Middle frontal gyrus (tissue), 1 donor: Measurements from ENCODE around the gene TIFAB.

Experiments
- DNase-seq: peaks from one replicate; pipeline ENCODE4 v3.0.0-alpha.2; 2015; ENCODE audit warnings: low spot score; ENCODE audit errors: extremely low spot score

The TIFAB gene

DNA sequence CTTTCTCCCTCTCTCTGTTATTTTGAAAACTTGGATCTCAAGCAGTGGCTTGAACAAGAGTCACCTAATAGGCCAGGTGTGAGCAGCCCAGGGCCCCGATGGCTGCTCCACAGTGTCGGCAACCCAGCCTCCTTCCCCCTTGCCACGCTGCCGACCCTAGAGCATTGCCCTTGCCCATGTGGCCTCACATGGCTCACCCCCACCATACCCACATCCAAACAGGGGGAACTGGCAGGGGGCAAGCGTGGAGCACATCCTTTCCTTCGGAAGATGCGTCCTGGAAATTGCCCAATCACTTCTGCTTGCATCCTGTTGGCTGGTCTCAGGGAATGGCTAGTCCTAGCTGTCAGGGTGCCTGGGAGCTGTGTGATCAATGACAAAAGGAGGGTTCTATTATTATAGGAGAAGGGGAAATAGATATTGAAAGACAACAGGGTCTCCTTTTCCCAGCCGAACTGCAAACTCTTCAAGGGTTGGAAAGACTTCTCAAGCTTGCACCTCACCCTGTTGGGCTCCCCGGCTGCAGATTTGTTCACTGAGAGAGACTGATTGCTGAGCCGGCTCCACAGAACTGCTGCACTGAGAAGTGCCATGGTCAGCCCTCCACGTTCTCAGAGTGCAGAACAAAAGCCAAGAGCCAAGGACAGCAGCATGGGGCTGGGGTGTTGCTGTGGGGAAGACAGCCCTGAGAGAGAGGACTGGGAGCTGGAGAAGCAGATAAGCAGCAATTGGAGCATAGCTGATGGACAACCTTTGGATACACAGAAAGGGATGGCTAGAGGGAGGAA is 8.3 kb upstream of the TIFAB start:
- DNase-seq = no peak

DNA sequence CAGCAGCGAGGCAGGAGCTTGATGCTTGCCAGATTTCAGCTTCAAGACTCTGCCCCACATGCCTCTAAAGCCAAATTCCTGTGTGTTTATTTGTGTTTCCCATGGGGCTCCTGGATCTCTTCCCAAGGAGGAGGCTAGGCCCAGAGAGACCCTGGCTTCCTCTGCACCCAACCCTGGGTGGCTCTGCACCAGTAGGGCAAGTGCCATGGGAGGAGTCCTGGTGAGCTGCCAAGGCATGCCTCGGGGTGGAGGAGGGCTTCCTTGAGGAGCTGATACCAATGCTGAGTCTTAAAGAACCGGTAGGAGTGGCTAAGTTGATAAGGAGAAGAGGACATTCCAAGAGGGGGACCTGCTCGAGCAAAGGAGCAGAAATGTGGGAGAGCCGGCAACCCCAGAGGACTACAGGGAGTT is 6.8 kb upstream of the TIFAB start:
- no peak for DNase-seq

DNA sequence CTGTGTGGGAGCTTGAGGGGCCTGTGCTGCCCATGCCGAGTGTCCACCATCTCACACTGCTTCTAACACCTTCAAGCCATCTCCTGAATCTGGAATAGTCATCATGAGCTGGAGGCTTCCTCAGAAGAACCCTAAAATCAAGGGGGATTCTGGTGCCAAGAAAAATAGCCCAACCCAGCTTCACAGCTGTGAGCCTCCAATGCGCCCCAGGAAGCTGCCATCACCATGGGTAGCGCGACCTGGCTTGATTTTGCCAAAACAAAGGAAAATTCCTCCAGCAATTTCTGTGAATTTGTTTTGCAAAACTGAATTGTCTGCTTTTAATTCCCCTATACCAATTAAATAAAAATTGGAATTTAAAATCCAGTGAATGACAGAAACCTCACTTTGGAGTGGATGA is 6.2 kb upstream of the TIFAB start:
- no peak for DNase-seq

DNA sequence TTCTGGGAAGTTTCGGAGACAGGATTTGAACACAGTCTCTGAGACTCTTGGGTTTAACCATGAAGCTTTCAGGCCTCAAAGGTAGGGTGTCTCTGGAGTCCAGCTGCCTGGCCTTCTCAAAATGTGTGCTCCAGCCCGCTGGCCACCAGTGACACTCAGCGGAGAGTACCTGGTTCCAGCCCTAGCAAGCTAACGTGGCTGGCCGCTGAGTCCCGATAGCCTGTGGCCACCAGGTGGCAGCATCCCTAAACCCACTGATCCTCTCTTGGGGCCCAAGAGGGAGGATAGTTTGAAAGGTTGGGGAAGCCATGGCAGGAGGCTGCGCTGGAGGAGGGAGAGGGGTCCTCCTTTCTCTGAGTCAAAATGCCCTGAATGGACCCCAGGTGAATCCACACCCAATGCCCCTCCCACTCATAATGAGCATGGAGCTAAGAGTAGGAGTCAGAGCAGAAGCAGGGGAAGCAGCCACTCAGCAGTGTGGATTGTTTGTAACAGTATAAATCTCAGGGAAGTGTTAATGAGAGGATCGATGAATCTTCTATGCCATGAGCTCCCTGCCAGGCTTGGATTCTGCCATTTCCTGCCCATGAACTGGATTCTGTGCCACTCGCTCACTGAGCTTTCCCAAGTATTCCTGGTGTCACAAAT is 5.4 kb upstream of the TIFAB start:
- DNase-seq = no peak

DNA sequence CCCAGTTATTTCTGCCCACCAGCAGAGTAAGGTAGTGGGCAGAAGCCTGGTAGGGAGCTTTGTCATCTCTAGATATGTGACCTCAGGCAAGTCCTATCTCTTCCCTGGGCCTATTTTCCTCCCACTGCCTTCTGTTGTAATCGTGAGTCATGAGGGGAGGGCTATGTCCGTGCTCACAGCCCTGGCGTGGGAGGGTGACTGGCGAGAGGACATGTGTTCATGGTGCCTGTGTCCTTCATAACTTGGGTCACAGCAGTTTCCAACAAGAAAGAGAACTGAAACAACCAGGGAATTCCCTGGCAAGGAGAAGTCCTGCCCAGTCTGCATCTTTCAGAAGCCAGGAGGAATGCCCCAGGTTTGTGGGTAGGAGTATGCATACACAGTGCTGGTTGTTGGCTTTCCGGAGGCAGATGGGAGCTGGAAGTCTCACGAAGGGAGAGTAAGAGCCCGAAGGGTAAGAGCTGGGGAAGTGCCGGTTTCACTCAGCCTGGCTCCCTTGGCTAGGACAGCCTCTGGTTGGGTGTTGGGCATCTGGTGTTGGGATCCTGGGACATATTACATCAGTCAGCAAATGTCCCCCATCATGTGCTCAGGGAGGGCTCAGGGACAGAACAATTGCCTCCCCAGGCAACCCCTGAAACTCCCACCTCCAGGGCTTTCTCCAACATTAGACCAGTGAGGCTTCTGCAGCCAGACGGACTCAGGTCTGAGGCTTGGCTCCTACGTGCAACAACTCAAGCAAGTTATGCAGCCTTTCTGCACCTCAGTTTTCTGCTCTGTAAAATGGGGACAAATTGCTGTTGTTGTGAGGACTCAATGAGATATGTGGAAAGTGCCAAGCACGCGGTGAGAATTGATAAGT is 4.3 kb upstream of the TIFAB start:
- no peak for DNase-seq

DNA sequence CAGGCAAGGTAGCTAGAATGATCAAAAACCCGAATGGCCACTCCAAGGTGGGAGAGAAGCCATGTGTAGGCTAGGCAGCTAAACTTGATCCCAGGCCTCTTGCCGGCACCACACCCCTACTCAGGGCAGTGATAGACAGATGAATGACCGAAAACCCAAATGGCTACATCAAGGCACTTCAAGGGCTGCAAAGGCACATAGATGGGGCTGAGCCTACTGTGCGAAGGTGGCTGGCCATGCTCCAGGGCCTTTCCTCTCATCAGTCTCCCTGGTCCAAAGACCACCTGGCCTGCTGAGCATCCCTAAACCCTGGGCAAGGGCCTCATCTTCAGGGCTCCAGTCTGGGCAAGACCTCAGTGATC is 3.7 kb upstream of the TIFAB start:
- DNase-seq = no peak

DNA sequence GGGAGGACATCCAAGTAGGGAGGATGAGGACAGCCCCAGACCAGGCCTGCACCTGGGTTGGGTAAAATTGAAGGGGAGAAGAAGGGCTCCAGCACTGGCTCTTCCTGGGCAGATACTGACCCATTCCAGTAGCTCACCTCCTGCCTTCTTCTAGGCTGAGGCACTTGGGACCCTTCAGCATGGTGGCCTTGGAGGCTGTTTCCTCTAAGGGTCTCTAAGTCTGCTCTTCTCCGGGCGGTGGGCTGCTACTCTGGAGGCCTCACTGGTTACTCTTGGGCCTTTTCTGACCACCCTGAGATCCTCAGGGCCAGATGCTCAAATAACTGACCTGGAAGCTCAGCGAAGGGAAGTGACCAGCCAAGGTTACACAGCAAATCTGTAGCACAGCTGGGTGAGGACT is 2.8 kb upstream of the TIFAB start:
- DNase-seq = no peak

DNA sequence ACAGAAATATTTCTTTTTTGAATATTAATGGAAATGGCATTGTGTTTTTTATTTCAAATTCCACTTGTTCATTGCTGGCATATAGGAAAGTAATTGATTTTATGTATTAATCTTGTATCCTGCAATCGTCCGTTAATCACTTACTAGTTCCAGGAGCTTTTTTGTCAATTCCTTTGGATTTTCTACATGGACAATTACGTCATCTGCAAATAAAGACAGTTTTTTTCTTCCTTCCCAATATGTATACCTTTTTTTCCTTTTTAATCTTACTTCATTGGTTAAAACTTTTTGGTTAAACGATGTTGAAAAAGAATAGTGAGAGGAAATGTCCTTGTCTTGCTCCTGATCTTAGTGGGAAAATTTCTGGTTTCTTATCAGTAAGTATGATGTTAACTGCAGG is 1.5 kb upstream of the TIFAB start:
- DNase-seq = no peak

DNA sequence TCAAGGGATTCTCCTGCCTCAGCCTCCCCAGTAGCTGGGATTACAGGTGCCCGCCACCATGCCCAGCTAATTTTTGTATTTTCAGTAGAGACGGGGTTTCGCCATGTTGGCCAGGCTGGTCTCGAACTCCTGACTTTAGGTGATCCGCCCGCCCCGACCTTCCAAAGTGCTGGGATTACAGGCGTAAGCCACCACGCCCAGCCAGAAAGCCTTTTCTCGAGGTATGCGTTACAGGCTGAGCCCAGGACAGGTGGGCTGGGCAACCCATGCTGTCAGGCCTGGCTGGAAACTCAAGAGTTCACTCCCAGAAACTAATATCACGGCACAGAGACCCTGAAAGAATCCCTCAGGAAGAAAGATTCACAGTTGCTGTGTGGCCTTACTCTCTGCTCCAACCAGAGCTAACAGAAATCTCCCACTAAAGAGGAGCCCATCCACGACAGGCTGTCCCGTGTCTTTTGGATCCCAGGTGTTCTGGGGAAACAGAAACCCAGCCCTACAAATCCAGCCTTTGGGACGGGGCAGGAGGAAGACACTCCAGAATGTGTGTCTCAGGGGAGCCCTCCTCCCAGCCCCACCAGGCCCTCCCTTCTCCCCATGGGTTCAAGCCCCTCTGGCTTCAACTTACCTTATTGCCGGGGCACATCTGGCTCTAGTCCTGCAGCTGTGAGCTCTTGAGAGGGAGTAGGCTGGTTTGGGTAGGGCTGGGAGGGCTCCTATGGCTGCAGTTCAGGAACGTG is 400 bp downstream of the TIFAB start:
- DNase-seq = no peak

DNA sequence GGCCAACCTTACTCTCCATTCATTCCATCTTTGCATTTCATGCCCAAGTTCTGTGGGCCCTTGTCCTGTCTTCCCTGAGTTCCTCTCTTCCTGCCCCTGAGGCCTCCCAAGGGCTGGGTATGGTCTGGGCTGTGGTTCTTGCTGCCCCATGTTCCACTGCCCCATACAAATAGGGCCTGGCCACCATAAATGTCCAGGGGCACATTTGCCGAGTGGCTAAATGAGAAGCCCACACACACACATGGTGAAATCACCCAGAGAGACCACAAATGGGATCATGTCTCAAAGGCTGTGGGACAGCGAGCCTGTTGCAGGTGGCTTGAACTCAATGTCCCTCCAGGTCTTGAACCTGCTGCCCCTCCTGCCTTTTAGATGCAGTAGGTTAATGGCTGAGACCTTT is 1.2 kb downstream of the TIFAB start:
- no peak for DNase-seq

DNA sequence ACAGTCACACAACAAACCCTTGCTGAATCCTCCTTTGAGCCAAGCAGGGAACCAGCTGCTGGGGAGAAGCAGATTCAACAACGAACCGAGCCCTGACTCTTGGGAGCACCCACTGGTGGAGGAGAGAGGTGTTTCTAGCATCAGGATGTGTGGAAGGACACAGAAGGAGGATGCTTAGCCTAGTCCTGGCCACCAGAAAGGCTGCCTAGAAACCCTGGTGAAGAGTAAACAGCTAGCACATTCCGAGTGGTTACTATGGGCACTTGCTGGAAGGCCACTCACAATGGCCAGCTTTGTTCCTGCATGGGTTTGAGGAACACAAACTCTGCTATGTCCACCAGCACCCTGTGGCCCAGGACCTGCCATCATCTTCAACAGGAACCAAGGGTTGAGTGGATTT is 1.8 kb downstream of the TIFAB start:
- no peak for DNase-seq

DNA sequence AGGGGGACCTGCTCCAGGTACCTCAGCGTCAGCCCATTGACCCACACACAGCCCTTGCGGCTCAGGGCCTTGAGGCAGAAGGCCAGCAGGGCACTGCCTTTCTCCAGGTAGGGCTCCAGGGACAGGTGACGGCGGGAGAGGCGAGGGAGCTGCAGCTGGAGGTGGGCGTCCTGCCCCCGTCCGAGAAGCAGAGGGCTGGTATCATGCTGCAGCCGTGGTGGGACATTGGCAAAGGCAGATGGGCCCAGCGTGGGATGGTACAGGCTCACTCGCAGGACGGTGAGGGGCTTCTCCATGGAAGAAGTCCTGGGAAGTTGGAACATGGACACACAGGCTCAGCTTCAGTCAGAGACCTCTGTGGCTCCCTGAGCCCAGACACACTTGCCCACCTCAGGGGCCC is 2.5 kb downstream of the TIFAB start:
- no peak for DNase-seq

DNA sequence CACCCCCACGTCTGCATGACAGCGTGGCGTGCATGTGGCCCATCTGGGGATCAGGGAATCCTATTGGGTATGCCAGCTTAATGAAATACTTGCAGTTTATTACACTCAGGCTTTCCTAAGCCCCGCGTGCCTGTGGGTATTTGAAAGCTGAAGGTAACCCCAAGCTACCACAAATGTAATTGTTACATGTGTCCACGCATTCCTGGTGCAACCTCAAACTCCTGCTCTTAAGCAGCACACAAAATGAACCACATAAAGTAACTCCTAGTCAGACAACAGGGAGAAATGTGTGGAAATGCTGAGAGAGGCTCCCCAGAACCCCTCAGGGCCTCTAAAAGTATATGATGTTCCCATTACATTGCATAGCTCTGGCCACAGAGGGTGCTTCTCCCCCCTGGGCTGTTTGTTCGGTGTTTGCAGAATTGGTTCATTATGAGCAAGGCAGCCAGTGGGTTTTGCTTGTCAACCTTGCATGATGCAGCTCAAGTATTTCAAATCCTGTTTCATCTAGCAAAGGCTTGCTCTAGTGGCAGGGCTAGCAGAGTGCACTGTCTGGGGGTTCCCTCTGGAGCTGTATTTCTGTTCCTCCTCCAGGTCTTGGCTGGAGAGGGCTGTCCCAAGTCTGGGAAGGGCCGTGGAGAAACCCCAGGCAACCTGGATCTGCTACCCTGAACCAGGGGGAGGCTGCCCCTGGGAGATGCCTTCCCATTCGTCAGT is 3.2 kb downstream of the TIFAB start:
- DNase-seq = no peak

DNA sequence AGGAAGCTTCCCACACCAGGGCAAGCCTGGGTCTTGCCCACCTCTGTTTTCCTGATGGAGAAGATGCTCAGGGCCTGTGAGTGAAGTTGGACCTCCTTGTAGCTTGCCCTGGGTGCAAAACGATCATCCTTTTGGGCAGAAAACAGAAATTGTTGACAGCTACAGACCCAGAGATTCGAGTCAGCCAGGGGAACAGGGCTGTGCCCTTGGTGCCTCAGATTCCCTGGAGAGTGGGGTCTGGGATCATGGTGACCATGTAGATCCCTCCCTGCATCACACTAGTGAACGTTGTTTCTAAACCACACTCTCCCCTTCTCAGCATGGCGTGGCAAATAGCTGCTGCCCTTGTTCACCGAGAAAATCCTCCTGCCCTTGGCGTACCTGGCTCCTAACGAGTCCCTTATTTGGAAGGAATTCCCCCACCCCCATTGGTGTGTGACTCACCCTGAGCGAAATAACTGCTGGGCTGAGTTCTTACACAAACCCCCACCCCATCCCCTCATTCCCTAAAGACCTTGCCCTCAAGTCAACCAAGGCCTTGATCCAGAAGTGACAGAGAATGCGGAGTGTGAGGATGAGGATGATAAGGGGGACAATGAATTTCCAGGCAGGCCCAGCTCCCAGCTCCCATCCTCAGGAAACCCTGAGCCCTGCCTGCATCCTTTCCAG is 3.9 kb downstream of the TIFAB start:
- DNase-seq = no peak

DNA sequence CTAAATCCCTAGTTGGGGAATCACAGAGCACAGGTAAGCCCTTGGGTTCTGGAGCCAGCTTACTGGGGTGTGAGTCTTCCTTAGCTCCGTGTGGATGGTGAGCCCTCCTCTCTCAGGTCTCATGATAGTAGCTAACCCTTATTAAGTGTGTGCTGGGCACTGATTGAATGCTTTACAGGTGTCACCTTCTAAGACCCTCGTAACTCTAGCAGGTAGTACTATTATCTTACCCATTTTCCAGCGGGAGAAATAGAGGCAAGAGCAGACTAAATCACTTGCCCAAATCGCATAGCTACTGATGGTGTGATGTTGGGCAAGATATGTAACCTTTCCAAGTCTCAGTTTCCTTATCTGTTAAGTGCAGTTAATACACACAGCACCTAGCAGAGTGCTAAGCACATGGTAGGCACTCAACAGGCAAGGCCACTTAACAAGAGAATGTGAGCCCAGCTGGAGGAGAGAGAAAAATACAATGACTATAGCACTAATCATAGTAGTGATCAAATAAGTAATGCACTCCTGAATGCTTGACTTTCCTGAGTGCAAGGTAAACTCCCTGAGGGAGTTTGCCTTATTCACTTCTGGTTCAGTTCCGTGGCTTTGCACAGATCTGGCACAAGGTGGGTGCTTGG is 4.7 kb downstream of the TIFAB start, which contains the start of gene DCANP1:
Gene DCANP1, minus strand, starts transcription at position 51 of the 632 bp plus-strand sequence. CDS start 240 bp downstream, outside the sequence.
- no peak for DNase-seq

DNA sequence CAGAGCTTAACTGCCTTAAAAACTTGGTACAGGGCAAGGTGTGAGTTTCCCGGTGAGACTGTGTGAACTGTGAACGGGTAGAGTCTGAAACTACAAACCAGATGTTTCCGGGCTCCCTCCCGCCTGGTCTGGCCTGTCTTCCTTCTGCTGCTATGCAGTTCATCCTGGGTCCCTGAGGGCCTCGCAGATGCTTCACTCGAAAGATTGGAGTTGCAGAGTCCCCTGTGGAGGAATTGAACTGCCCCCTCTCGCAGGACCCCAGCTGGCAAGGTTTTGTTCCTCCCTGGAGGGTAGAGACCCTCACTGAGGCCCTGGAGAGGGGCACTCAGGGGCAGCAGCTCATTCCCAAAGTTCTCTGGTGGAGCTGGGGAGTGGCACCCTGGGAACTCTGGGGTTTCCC is 5.5 kb downstream of the TIFAB start:
- no peak for DNase-seq

DNA sequence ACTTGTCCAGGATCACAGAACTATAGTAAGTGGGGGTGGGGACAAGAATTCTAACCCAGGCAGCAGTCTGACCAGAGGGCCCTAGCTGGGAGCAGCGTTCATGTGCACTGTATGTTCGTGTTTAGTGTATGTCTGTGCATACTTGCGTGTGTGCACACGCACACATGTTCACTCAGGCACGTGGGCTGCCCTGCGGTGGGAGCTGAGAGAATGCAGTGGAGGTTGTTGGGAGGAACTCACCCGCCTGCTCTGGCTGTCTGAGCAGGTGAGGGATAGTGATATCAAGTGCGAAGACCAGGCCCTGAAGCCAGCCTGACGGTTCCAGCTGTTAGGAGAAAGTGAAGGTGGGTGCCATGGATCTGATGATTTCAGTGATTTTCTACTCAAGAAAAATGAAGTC is 5.9 kb downstream of the TIFAB start:
- no peak for DNase-seq

DNA sequence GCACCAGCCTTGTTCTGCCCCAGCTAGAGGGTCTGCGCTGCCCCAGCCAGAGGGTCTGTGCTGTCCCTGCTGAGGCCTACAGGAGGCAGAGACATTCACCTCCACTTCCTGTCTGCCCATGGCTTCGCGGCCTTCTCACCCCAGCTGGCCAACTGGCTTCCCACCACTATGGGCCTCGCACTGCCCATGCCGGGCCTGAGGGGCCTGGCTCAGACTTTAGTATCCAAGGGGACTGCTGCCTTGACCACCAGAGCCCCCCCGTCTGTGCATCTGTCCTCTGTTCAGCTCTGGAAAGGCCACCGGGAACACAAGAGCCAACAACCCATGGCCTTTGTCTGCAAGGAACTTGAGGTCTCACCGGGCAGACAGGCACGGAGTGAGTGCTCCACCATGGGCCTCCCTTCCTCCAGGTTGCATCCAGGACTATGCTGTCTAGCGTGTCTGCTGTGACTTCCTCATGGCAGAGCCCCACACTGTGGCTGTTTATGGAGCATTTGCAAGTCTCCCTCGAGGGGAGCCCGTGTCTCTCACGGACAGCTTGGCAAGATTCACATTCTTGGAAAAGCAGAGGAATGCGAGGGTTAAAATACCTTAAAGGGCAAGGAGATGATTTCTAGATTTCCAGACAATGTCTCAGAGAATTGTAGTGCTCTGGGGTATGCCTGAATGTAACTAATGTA is 6.7 kb downstream of the TIFAB start:
- no peak for DNase-seq

DNA sequence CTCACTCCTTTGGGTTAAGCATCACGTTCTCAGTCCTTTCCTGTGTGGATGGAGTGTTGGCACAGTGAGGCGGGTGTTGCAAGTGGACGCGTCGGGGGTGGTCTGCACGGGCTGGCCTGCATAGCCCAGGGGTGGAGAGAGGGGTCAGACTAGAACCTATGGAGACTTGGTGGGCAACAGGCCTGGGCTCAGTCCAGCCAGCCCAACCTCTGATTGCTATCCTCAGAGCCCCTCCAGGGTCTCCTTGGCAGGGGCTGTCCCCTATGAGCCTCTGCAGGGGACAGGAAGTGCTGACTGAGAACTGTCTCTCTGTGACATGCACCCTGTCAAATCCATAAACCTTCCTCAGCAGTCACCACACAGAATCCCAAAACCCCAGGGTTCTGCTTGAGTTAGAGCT is 7.3 kb downstream of the TIFAB start:
- no peak for DNase-seq
